GM21723 (cell line): ENCODE results near the gene THRAP3.

Source experiments
- ATAC-seq: cut with Tn5 transposase; IDR thresholded peaks from one replicate; pipeline ENCODE4 v1.9.1; 2021; ENCODE audit warnings: mild to moderate bottlenecking, moderate library complexity; ENCODE audit not compliant: unreplicated experiment

Gene THRAP3

GRCh38 chr1:36351227-36351977, 127.2 kb downstream of the THRAP3 start:
- ATAC-seq = no peak

GRCh38 chr1:36352125-36352909, 128.1 kb downstream of the THRAP3 start:
- no peak for ATAC-seq

- no peak for ATAC-seq
Measured at GRCh38 chr1:36352910-36353878, 129.0 kb downstream of the THRAP3 start.

- no peak for ATAC-seq
Measured at GRCh38 chr1:36354486-36354885, 130.2 kb downstream of the THRAP3 start.
